ENCODE data around the gene TRPC6.
"Not testable (repeated sequence)": the region's sequence is repeated elsewhere in the genome, so short reads cannot be mapped to it uniquely, and the experiment has no call there.

- TF ChIP-seq POLR2A, CTCF (IDR thresholded peaks at IDR 0.05): not testable (repeated sequence)
These were observed 145.1 kb downstream of the TRPC6 start for GRCh38 chr11:101438708-101439107.
